Neutrophil (primary cell): ENCODE measurements around the gene SCGN.

Source experiments
- H3K27ac ChIP-seq: fragments of 200-600 bp; sonication (generic); 2 replicates; pipeline ENCODE4 v1.5.1; 2016; ENCODE audit warnings: mild to moderate bottlenecking, moderate library complexity
- H3K27me3 ChIP-seq: fragments of 200-600 bp; sonication (generic); 2 replicates; pipeline ENCODE4 v1.6.0; 2016; ENCODE audit warnings: mild to moderate bottlenecking
- H3K36me3 ChIP-seq: fragments of 200-600 bp; sonication (generic); 2 replicates; pipeline ENCODE4 v1.5.1; 2017
- H3K4me1 ChIP-seq, 2 experiments: fragments of 200-600 bp in 1 of 2; sonication (generic) in 1 of 2; 1 replicate in 1 of 2; 2 replicates in 1 of 2; pipeline versions ENCODE4 v1.5.1 to v1.6.1; 2013 to 2016; ENCODE audit warnings: low read depth in 1 of 2, low read length in 1 of 2, mild to moderate bottlenecking in 1 of 2, moderate library complexity in 1 of 2; ENCODE audit not compliant: control insufficient read depth in 1 of 2, insufficient read depth in 1 of 2
- H3K4me3 ChIP-seq, 2 experiments: fragments of 200-600 bp in 1 of 2; sonication (generic) in 1 of 2; 1 replicate in 1 of 2; 2 replicates in 1 of 2; pipeline ENCODE4 v1.5.1; 2013 to 2016; ENCODE audit warnings: low read depth in 1 of 2, low read length in 1 of 2, mild to moderate bottlenecking in 1 of 2, moderate library complexity in 1 of 2
- H3K9me3 ChIP-seq: fragments of 200-600 bp; sonication (generic); 2 replicates; pipeline ENCODE4 v1.5.1; 2016
- CTCF ChIP-seq: fragments of 200-600 bp; sonication (generic); IDR thresholded peaks from 2 replicates; pipeline ENCODE4 v1.5.1; 2016; ENCODE audit warnings: antibody characterized with exemption

The SCGN gene

GRCh38 chr6:25612666-25613065 lies 39.3 kb upstream of the SCGN start:
- TF ChIP-seq CTCF: no peak
- no peaks in the 10 kb centered on the region for H3K4me1 ChIP-seq
- no peaks in the 10 kb centered on the region for H3K9me3 ChIP-seq
- H3K27me3 ChIP-seq: no peaks in the 10 kb centered on the region
- H3K4me3 ChIP-seq: no peak overlapping the region
- no peak overlapping the region for H3K27ac ChIP-seq
- no peaks in the 10 kb centered on the region for H3K36me3 ChIP-seq

- no peak for TF ChIP-seq CTCF
- Histone ChIP-seq H3K9me3 (no peaks in the 10 kb centered on the region), H3K36me3 (no peaks in the 10 kb centered on the region), H3K4me1 (no peaks in the 10 kb centered on the region), H3K4me3 (no peak overlapping the region), H3K27me3 (no peaks in the 10 kb centered on the region), H3K27ac (no peak overlapping the region)
Measured at GRCh38 chr6:25613415-25613814, 38.6 kb upstream of the SCGN start.

DNA sequence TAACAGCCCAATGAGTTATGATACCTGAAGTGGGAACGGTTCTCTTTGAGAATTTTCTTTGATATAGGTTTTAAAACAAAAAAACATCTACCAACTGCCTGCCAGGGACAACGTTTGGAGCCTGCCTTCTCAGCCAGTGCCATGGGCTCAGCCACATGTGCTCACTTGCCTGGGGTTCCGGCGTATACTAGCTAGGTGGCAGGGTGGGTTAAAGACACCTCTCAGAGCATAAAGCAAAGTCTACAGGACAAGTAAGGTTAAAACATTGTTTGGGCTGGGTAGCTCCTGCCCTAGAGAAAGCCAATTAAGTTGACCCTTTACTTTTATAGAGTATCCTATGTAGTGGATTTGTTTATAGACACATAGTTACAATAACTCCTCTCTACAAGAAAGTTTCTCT lies 38.0 kb upstream of the SCGN start:
- H3K27me3 ChIP-seq: peaks cover 2% of the 10 kb centered on the region
- no peak overlapping the region for H3K27ac ChIP-seq
- no peaks in the 10 kb centered on the region for H3K4me1 ChIP-seq
- H3K4me3 ChIP-seq: no peak overlapping the region
- no peak for TF ChIP-seq CTCF
- no peaks in the 10 kb centered on the region for H3K9me3 ChIP-seq
- H3K36me3 ChIP-seq: no peaks in the 10 kb centered on the region

DNA sequence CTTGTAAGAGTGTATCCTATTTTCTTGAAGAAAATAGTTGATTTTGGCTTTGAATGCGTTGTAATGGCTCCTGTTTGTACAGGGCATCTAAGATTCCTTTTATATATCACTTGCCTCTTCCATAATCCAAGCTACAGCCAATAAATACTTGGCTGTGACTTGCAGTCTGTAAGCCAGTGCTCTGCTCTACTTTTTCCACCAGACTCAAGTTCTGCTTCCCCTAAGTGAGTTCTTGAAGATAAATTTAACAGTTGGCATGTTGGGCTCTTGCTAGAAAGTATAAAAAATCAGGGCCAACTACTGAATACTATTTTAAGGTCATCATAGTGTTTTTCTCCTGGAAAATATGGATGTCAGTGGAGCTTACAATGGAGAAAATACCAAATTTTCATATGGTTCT lies 36.5 kb upstream of the SCGN start:
- Histone ChIP-seq H3K27ac (no peak overlapping the region), H3K9me3 (no peaks in the 10 kb centered on the region), H3K4me3 (no peak overlapping the region), H3K36me3 (no peaks in the 10 kb centered on the region), H3K27me3 (peaks cover 4% of the 10 kb centered on the region), H3K4me1 (no peaks in the 10 kb centered on the region)
- no peak for TF ChIP-seq CTCF

DNA sequence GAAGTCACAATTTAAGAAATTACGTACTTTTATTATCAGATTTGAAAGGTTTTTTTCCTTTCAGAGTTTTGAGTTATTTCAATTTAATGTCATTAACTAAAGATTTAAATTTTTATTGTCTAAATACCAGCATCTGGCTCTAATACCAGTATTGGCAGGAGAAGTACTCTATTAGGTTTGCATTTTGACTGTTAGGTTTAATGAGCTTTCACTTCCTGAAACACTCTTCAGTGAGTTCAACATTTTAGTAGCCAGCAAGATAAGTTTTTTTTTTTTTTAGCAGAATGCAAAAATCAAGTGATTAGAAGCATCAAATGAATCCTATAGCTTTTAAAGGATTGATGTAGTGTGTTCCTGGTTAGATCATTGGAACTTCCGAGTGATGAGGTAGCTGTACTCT lies 34.0 kb upstream of the SCGN start:
- no peak for TF ChIP-seq CTCF
- Histone ChIP-seq H3K9me3 (no peaks in the 10 kb centered on the region), H3K4me3 (no peak overlapping the region), H3K27ac (no peak overlapping the region), H3K36me3 (no peaks in the 10 kb centered on the region), H3K4me1 (no peaks in the 10 kb centered on the region), H3K27me3 (peaks cover 4% of the 10 kb centered on the region)

GRCh38 chr6:25619217-25619616 lies 32.8 kb upstream of the SCGN start:
- no peaks in the 10 kb centered on the region for H3K36me3 ChIP-seq
- H3K4me3 ChIP-seq: no peak overlapping the region
- H3K9me3 ChIP-seq: no peaks in the 10 kb centered on the region
- TF ChIP-seq CTCF: no peak
- peaks cover 4% of the 10 kb centered on the region for H3K27me3 ChIP-seq
- no peak overlapping the region for H3K27ac ChIP-seq
- no peaks in the 10 kb centered on the region for H3K4me1 ChIP-seq
